Osteoblast (primary cell): ENCODE results near the gene EVI2B. TPM values are rescaled to one million over a fixed set of nuclear protein-coding genes. Genes with fewer than 3 reads are reported as not detected.

ENCODE experiments used
- DNase-seq: peaks from one replicate; pipeline ENCODE4 v3.0.0; 2011; ENCODE audit warnings: low spot score, mixed read lengths; ENCODE audit not compliant: insufficient read length; ENCODE audit errors: missing footprints
- H2AFZ ChIP-seq: 2 replicates; pipeline ENCODE4 v1.6.0; 2011; ENCODE audit warnings: mild to moderate bottlenecking, low read length
- H3K27ac ChIP-seq: 2 replicates; pipeline ENCODE4 v1.5.1; 2011; ENCODE audit warnings: mild to moderate bottlenecking, low read depth, low read length, moderate library complexity
- H3K27me3 ChIP-seq: 2 replicates; pipeline ENCODE4 v1.6.0; 2012; ENCODE audit warnings: mild to moderate bottlenecking, control low read depth, inconsistent platforms, low read length, moderate library complexity; ENCODE audit not compliant: insufficient read depth
- H3K36me3 ChIP-seq: 2 replicates; pipeline ENCODE4 v1.5.1; 2011; ENCODE audit warnings: mild to moderate bottlenecking, low read length, control low read depth, moderate library complexity; ENCODE audit not compliant: insufficient read depth
- H3K4me1 ChIP-seq: 2 replicates; pipeline ENCODE4 v1.5.1; 2011; ENCODE audit warnings: mild to moderate bottlenecking, low read length, control low read depth, moderate library complexity; ENCODE audit not compliant: insufficient read depth
- H3K4me2 ChIP-seq: 2 replicates; pipeline ENCODE4 v1.6.0; 2011; ENCODE audit warnings: mild to moderate bottlenecking, low read length; ENCODE audit not compliant: insufficient read depth
- H3K4me3 ChIP-seq: fragments of 200-600 bp; sonication (generic); 3 replicates; pipeline ENCODE4 v1.5.1; 2012; ENCODE audit warnings: mild to moderate bottlenecking, low read length, inconsistent platforms; ENCODE audit not compliant: insufficient read depth
- H3K79me2 ChIP-seq: 2 replicates; pipeline ENCODE4 v1.6.0; 2012; ENCODE audit warnings: mild to moderate bottlenecking, low read length, control low read depth, inconsistent platforms; ENCODE audit not compliant: insufficient read depth
- H3K9me3 ChIP-seq: 2 replicates; pipeline ENCODE4 v1.5.1; 2011; ENCODE audit warnings: low read depth, low read length, control low read depth
- H4K20me1 ChIP-seq: 2 replicates; pipeline ENCODE4 v1.6.0; 2012; ENCODE audit warnings: mild to moderate bottlenecking, low read length, control low read depth; ENCODE audit not compliant: insufficient read depth
- CTCF ChIP-seq: IDR thresholded peaks from 2 replicates; pipeline ENCODE4 v1.5.1; 2011; ENCODE audit warnings: mild to moderate bottlenecking, low read depth, low read length, moderate library complexity; ENCODE audit errors: extremely low read depth
- total RNA-seq: library from RNA; depleted of rRNA; stranded (reverse); fragments of >200 nt; gene quantifications from 2 replicates; pipeline ENCODE4 v1.2.3, GENCODE V29; 2012

The EVI2B gene
- total RNA-seq, 1 donor, result 4.0 TPM

- Histone ChIP-seq H3K27ac (no peak overlapping the region), H3K4me3 (no peak overlapping the region), H3K36me3 (peaks cover 47% of the 10 kb centered on the region), H3K4me2 (no peak overlapping the region), H4K20me1 (no peaks in the 10 kb centered on the region), H3K27me3 (no peaks in the 10 kb centered on the region), H3K9me3 (no peaks in the 10 kb centered on the region), H3K4me1 (no peaks in the 10 kb centered on the region), H3K79me2 (no peaks in the 10 kb centered on the region), H2AFZ (no peak overlapping the region)
- TF ChIP-seq CTCF, result no peak
- no peak for DNase-seq
Measured at GRCh38 chr17:31261601-31262000, 52.3 kb downstream of the EVI2B start.

DNA sequence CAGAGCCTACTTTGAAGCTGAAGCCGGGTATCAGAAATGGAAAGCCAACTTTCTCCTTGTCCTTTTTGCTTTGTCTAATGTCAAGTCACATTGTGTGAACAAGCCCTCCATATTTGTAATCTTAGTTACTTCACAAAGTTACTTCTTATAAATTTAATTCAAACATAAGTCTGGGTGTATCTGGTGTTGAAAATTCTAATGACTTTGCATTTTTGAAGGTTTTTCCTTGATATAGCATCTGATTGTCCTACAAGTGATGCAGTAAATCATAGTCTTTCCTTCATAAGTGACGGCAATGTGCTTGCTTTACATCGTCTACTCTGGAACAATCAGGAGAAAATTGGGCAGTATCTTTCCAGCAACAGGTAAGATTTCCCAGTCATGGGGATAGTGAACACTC is 53.7 kb downstream of the EVI2B start:
- H3K27ac ChIP-seq, result no peak overlapping the region
- no peaks in the 10 kb centered on the region for H3K27me3 ChIP-seq
- H2AFZ ChIP-seq, result no peak overlapping the region
- H3K79me2 ChIP-seq, result no peaks in the 10 kb centered on the region
- H4K20me1 ChIP-seq, result no peaks in the 10 kb centered on the region
- no peak overlapping the region for H3K4me2 ChIP-seq
- no peak overlapping the region for H3K4me3 ChIP-seq
- peaks cover 36% of the 10 kb centered on the region for H3K36me3 ChIP-seq
- no peak for TF ChIP-seq CTCF
- no peaks in the 10 kb centered on the region for H3K4me1 ChIP-seq
- no peaks in the 10 kb centered on the region for H3K9me3 ChIP-seq
- DNase-seq, result no peak

GRCh38 chr17:31256936-31257335 is 56.9 kb downstream of the EVI2B start:
- Histone ChIP-seq H3K36me3 (peaks cover 29% of the 10 kb centered on the region), H3K4me2 (no peak overlapping the region), H3K27ac (no peak overlapping the region), H3K27me3 (no peaks in the 10 kb centered on the region), H3K9me3 (no peaks in the 10 kb centered on the region), H3K79me2 (no peaks in the 10 kb centered on the region), H2AFZ (no peak overlapping the region), H4K20me1 (no peaks in the 10 kb centered on the region), H3K4me1 (no peaks in the 10 kb centered on the region), H3K4me3 (no peak overlapping the region)
- TF ChIP-seq CTCF, result no peak
- no peak for DNase-seq

DNA sequence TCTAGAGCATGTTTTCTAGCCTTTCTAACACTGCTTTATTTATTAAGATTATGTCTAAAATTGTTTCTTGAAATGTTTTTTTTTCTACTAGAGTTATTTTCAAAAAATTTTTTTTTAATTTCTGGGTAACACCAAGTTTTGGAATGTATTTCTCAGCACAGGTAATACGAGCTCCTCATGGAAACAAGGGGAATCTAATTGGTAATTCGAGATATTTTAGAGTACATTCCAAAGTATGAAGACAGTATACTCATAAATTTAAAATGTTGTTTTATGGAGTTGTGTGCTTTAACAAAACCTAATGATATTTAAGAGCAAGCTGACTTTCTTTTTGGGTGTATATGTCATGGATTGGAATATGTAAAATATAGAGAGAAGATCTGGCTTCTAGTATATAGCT is 59.2 kb downstream of the EVI2B start:
- TF ChIP-seq CTCF, result no peak
- Histone ChIP-seq H3K9me3 (no peaks in the 10 kb centered on the region), H3K79me2 (no peaks in the 10 kb centered on the region), H3K27me3 (no peaks in the 10 kb centered on the region), H3K4me2 (no peak overlapping the region), H3K36me3 (peaks cover 6% of the 10 kb centered on the region), H2AFZ (no peak overlapping the region), H3K4me1 (peaks cover 22% of the 10 kb centered on the region), H4K20me1 (no peaks in the 10 kb centered on the region), H3K4me3 (no peak overlapping the region), H3K27ac (no peak overlapping the region)
- no peak for DNase-seq

Other genes starting within 250 kb of the EVI2B start
- 67.0 and 72.2 TPM in 2 replicates for gene NF1, start 219.1 kb downstream of the EVI2B start, total RNA-seq
- gene OMG, start 16.8 kb downstream of the EVI2B start, total RNA-seq, result 0.72 and 0.88 TPM in 2 replicates
- 191 and 244 TPM in 2 replicates for gene EVI2A, start 7.6 kb upstream of the EVI2B start, total RNA-seq
- gene RAB11FIP4, start 77.6 kb upstream of the EVI2B start, total RNA-seq, result 0.29 and 0.72 TPM in 2 replicates